Smooth muscle cell of the brain vasculature (primary cell): ENCODE data around the gene RRP1B.
A peak's percentile ranks its signal among the peaks of the same experiment; 100 is the strongest.
"Not testable (repeated sequence)": the region's sequence is repeated elsewhere in the genome, so short reads cannot be mapped to it uniquely, and the experiment has no call there.

Experiments used
- DNase-seq: peaks from one replicate; pipeline ENCODE4 v3.0.0-alpha.2; 2012; ENCODE audit warnings: low read depth, low spot score

The RRP1B gene, protein sequence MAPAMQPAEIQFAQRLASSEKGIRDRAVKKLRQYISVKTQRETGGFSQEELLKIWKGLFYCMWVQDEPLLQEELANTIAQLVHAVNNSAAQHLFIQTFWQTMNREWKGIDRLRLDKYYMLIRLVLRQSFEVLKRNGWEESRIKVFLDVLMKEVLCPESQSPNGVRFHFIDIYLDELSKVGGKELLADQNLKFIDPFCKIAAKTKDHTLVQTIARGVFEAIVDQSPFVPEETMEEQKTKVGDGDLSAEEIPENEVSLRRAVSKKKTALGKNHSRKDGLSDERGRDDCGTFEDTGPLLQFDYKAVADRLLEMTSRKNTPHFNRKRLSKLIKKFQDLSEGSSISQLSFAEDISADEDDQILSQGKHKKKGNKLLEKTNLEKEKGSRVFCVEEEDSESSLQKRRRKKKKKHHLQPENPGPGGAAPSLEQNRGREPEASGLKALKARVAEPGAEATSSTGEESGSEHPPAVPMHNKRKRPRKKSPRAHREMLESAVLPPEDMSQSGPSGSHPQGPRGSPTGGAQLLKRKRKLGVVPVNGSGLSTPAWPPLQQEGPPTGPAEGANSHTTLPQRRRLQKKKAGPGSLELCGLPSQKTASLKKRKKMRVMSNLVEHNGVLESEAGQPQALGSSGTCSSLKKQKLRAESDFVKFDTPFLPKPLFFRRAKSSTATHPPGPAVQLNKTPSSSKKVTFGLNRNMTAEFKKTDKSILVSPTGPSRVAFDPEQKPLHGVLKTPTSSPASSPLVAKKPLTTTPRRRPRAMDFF

DNA sequence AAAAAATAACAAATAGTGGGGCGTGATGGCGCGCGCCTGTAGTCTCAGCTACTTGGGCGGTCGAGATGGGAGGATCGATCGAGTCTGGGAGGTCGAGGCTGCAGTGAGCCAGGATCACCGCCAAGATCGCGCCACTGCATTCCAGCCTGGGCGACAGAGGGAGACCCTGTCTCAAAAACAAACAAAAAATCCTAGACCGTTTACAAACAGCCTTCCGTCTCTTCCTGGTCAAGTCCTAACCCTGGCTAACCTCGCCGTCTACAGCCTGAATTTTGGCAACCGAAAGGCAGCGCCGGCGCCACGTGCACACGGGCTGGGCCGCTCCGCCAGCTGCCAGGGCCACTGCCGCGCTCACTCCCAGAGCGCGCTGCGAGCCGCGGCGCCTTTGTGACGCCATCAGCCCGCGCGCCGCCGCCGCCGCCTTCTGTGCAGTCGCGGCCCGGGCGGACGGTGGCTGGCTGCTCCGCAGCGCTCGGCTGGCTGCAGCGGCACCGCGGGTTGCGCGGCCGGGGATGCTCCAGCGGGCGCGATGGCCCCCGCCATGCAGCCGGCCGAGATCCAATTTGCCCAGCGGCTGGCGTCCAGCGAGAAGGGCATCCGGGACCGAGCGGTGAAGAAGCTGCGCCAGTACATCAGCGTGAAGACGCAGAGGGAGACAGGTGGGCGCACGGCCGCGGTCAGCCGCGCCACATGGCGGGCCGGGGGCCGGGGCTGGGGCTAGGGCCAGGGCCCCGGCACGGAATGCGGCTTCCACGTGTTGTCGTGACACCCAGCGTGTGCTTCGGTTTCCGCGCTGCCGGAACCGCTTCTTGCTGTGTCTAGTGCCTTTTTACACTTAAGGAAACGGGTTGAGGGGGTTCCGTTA, at the start of gene RRP1B, which contains the start of gene HSF2BP:
TSS of gene RRP1B (plus strand) at position 425 of the 865 bp plus-strand sequence. CDS start at position 530, 105 bp downstream.
TSS of gene HSF2BP (minus strand) at position 353 of the 865 bp plus-strand sequence. CDS start 1,392 bp downstream, outside the sequence.
- peak; percentile 21 for DNase-seq

DNA sequence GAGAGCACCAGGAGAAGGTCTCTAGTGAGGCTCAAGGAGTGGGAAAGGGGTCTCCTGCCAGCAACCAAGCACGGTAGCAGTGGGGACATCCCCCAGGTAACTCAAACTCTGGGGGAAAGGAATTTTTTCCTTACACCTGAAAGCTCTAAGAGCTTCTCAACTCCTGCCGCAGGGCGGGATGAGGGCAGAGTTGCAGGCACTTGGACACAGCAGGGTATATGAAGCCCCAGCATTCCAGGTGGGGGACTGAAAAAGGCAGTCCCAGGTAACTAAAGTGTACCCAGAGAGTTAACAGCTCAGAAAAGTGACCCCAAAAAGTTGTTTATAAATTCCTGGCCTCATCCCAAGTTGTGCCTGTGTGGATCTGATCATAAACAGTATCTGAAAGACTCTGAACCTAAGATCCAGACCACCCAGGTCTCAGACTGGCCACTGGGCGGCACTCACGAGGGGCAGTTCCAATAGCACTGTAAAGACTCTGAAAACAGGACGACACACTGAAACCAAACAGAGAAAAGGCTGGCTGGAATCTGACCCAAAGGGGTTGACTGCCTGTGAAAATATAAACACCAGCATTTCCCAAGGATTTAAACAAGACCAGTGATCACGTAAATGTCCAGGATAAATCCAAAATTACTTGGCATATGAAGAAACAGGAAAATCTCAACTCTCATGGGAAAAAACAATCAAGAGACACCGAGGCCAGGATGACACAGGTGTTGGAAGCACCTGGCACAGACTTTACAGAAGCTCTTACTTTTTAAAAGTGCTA, 47.6 kb upstream of the RRP1B start:
- DNase-seq: no peak

DNA sequence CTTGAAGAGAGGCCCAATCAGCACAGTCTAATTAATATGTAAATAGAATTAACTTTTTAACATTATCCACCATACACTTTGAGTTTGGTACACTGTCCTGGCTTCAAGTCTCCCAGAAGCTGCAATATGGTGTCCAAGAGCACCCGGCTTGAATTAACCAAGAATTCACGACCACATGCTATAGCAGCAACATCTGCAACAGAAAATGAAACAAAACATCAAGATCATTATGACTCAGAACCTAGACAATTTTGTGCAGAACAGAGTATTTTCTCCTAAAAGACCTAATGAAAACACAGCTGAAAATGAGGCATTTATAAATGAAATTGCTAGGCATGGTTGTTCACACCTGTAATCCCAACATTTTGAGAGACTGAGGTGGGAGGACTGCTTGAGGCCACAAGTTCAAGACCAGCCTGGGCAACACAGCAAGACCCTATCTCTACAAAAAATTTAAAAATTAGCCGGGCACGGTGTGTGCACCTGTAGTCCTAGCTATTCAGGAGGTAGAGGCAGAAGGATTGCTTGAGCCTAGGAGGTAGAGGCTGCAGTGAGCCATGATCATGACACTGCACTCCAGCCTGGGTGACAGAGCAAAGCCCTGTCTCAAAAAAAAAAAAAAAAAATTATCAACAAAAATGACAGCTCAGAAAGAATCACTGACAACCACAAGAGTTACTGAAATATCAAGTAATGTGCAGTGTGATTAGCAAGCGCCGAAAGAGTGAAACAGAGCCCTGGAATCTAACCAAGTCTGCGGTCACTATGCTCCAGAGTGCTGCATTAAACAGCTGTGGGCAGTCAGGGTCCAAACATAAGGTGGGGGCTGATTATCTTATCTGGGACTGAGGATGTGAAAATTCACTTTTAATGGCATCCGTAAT, 45.4 kb upstream of the RRP1B start:
- no peak for DNase-seq

DNA sequence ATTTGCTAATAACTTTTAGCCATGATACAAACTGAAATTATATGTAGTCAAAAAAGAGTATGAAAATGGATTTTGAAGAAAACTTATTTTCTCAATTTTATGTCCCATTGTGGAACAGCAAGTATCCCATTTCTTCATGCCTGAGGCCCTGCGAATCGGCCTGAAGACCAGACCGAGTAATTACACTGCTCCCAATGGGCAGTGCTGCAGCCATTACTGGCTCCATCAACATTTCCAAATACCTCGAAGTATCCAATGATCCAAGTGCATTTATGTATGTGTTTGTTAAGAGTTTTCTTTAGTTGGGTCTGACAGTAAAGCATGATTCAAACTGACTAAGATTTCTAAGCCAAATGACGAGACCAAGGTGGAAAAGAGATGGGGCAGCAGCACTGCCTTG, 44.5 kb upstream of the RRP1B start:
- DNase-seq: no peak

DNA sequence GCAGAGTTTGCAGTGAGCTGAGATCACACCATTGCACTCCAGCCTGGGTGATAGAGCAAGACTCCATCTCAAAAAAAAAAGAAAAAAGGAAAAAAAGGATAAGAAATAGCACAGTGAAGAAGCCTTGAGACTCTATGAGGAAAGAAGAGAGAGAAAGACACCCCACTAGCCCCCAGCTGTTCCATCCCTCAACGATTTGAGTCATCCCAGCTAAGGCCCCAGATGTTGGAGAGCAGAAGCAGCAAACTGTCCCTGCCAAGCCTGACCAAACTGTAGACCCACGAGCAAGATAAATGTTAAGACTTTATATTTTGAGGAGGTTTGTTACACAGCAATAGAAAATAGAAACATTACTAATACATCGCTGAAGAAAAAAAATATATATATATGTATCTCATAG, 42.5 kb upstream of the RRP1B start:
- not testable (repeated sequence) for DNase-seq

DNA sequence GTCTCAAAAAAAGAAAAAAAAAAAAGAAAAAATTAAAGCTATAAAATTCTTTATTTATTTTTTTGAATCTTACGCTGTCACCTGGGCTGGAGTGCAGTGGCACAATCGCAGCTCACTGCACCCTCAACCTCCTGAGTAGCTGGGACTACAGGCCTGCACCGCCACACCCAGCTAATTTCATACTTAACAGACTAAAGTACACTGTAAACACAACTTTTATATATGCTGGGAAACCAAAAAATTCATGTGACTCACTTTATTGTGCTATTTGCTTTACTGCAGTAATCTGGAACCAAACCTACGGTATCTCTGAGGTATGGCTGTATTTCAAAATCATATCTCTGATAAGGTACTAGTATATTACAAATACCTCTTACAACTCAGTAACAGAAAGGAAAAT, 40.4 kb upstream of the RRP1B start:
- DNase-seq: no peak

DNA sequence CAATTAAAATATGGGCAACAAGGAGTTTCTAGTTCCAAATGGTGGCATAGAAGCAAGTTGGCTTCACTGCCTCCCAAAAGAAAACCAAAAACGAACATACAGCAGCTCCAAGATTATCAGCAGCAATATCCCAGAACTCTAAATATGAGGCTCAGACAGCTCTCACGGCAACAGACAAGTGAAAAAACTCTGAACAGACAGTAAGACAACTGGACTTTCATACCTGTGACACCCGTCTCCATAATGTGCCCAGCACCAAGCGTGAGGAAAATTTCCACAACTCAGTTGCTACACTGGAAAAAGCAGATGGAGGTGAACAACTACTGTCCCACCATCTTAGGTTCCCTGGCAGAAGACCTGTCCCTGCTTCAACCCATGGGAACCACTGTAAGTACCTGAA, 40.0 kb upstream of the RRP1B start:
- no peak for DNase-seq

DNA sequence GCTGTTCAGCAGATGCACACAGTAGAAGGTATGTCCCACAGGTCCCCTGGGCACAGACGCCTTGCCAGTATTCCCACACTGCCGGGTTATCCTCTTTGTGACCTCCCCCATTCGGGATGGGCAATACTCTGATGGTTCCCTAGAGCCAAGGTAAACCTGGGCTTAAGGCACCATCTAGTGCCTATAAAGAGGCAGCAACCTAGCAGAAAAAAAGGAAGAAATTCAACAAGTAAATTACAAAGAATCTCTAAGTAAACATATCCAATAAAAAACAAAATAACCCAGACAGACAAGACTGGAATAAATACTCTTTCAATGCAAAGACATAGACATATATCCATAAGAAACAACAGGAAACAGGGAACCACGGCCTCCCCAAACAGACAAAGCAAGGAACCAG, 39.5 kb upstream of the RRP1B start:
- DNase-seq: no peak

DNA sequence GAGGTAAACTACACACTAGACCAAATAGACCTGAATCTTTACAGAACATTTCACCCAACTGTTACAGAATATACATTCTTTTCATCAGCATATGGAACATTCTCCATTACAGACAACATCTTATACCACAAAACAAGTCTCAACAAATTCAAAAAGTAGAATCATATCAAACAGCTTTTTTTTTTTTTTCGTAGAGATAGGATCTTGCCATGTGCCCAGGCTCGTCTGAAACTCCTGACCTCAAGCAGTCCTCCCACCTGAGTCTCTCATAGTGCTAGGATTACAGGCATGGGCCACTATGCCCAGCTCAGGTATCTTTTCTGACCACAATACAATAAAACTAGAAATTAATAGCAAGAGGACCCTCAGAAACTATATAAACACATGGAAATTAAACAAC, 36.6 kb upstream of the RRP1B start:
- DNase-seq: no peak

DNA sequence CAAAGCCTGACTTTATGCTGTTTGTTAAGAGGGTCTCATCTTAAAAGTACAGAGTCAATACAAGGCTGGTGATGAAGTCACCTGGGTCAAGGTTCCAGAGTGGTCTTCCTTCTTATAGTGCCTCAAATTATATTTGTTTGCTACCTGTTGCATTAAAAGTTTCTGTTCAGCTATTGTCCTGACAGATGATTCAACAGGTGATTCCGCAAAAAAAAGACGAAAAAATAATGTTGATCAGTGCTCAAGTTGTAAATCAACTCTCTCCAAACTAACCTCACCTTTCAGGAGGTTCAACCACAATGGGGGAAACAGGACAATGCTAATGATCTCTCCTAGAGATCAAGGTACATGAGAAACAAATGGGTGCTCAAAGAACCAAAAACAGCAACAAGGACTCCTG, 35.8 kb upstream of the RRP1B start:
- DNase-seq: no peak

DNA sequence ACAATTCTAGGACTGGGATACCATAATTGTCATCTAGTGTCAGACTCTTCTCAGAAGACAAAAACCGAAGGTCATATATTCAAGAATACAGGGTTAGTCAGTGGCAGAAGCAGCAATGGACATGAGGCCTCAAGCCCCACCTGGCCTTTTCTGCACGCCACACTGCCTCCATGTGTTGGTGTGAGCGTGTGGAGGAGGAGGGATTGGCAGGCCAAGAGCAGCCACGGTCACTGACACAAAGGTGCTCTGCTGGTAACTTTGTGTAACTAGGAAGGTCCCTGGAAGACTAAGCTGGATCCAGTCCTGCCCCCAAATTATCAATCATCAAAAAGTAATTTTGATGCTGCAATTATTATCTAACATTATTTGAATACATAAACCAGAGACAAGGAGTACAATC, 35.0 kb upstream of the RRP1B start:
- DNase-seq: no peak

DNA sequence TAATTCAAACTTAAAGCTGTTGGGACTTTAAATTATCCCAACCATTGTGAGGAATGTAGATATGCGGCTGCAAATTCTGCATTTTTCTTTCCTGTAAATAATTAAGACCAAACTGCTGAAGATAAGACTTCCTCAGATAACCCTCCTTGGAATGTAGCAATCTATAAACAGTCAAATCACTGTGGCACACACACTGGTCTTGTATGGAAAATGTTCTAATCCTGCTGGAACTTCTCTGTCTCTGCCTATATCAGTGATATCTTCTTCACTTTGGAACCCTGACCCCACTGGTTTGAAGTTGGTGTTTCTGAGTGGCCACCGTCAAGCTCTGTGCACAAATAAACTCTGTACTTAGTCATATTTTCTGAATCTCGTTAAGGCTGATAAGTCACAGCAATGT, 33.0 kb upstream of the RRP1B start:
- DNase-seq: no peak

DNA sequence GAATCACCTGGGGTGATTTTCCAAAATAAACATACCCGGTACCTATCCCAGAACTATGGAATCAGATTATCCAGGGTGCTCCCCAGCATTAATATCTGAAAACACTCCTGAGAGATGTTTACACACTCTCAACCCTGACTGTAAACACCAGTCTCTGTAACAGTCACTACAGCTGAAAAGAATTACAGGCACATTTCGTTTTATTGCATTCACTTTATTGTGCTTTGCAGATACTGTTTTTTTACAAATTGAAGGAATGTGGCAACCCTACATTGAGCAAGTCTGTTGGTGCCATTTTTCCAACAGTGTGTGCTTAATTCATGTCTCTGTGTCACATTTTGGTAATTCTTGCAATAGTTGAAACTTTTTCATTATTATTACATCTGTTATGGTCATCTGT, 31.8 kb upstream of the RRP1B start:
- DNase-seq: no peak

DNA sequence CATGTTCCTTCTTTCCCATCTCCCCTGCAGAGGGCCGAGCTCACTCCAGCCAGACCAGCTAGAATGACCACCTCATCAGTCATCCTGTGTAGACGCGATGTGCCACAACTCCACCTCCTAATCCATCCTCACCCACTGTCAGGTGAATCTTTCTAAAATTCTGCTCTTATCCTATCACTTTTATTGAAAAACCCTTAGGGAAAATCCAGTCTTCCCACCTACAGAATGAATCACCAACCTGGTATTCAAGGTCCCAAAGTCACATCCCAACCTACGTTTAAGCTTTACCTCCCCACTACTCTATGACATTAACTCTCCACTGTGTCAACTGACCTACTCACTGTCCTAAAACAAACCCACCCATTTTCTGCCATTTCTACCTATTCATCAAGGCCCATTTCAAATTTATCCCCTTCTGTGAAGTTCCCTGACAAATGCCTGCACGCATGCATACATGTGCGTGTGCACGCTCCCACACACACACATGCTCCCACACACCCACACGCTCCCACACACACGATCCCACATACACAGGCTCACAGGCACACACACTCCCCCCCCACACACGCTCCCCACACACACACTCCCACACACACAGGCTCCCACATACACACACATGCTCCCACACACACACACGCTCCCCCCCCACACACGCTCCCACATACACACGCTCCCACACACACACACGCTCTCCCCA, 27.8 kb upstream of the RRP1B start:
- DNase-seq: no peak

DNA sequence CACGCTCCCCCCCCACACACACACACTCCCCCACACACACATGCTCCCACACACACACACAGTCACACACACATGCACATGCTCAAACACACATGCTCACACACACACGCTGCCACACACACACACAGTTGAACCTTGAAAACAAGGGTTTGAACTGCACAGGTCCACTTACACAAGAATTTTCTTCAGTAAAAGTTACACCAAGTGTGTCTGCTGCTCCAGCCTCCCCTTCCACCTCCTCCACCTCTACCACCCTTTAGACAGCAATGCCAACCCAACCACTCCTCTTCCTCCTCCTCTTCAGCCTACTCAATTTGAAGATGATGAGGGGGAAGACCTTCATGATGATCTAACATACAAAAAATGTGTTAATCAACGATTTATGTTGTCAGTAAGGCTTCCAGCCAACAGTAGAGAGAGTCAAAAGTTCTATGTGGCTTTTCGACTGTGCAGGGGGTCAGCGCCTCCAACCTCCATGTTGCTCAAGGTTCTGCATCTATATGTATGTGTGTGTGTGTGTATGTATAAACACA, 26.9 kb upstream of the RRP1B start:
- no peak for DNase-seq

DNA sequence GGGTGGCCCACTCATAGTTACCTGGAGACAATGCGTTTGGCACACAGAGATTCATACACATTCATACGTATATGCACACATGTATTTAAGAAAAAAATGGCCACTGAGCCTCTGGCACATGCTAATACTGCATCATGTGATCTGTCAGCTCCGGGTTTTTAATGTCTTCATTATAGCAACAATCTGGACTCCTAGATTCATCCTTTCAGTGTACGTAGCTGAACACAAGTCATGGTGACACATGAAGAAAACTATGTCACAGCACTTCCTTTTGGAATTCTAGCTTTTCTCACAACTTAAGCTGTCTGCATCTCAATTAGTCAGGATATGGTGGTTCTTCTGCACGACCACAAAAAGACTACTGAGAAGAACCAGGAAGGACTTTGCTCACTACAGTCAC, 24.7 kb upstream of the RRP1B start:
- no peak for DNase-seq

DNA sequence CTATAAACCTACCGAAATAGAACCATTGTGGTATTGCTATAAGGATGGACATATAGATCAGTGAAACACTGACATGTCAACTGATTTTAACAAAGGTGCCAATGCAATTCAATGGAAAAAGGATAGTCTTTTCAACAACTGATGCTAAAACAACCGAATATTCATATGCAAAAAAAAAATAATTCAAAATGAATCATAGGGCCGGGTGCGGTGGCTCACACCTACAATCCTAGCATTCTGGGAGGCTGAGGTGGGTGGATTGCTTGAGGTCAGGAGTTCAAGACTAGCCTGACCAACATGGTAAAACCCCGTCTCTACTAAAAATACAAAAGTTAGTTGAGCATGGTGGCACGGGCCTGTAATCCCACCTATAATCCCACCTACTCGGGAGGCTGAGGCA, 23.9 kb upstream of the RRP1B start:
- no peak for DNase-seq

DNA sequence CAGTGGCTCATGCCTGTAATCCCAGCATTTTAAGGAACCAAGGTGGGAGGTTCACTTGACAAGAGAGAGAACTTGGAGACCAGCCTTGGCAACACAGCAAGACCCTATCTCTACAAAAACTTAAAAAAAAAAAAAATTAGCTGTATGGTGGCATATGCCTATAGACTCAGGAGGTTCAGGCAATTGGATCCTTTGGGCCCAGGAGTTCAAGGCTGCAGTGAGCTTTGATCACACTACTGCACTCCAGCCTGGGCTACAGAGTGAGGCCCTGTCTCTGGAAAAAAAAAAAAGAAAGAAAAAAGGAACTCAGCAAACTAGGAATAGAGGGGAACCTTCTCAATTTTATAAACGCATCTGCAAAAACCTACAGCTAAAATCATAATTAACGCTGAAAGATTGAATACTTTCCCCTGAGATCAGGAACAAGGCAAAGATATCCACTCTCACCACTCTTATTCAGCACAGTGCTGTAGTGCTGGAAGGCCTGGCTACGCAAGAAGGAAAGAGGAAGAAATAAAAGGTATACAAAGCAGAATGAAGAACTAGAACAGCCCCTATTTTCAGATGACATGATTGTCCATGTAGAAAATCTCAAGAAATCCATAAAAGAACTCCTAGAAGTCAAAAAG, 21.7 kb upstream of the RRP1B start:
- no peak for DNase-seq
